Peyer's patch (tissue), 4 donors: ENCODE results near the gene SCCPDH. TPM values are rescaled to one million over a fixed set of nuclear protein-coding genes. Genes with fewer than 3 reads are reported as not detected.
"Not testable (repeated sequence)": the region's sequence is repeated elsewhere in the genome, so short reads cannot be mapped to it uniquely, and the experiment has no call there.

Experiments used
- DNase-seq, 3 donors: peaks; one replicate each; pipeline ENCODE4 v3.0.0-alpha.2; 2017 to 2019
- H3K27ac ChIP-seq, 4 donors: fragments of 200-600 bp; sonication (generic); one replicate each; pipeline ENCODE4 v1.5.1; 2016 to 2019
- H3K27me3 ChIP-seq, 2 donors: fragments of 200-600 bp; sonication (generic); one replicate each; pipeline ENCODE4 v1.5.1; 2019
- H3K36me3 ChIP-seq, 3 donors: fragments of 200-600 bp; sonication (generic); one replicate each; pipeline ENCODE4 v1.5.1; 2016 to 2019
- H3K4me1 ChIP-seq, 4 donors: fragments of 200-600 bp; sonication (generic); one replicate each; pipeline ENCODE4 v1.5.1; 2016 to 2019
- H3K4me3 ChIP-seq, 4 donors: fragments of 200-600 bp; sonication (generic); 1 replicate in 3 of 4; 2 replicates in 1 of 4; pipeline ENCODE4 v1.5.1; 2016 to 2019; ENCODE audit warnings: mild to moderate bottlenecking in 1 of 4
- H3K9me3 ChIP-seq, 4 donors: fragments of 200-600 bp; sonication (generic); one replicate each; pipeline ENCODE4 v1.5.1; 2016 to 2019; ENCODE audit warnings: mild to moderate bottlenecking in 1 of 4
- CTCF ChIP-seq, 6 experiments: fragments of 450-650 bp in 4 of 6; fragments of 200-600 bp in 2 of 6; sonication (generic) in 1 of 6; IDR thresholded peaks; one replicate each; pipeline ENCODE4 v1.5.1; 2017 to 2019; ENCODE audit warnings: antibody characterized with exemption in 6 of 6, mild to moderate bottlenecking in 3 of 6, moderate library complexity in 1 of 6
- POLR2A ChIP-seq, 2 donors: fragments of 450-650 bp; IDR thresholded peaks; one replicate each; pipeline ENCODE4 v1.5.1; 2017; ENCODE audit warnings: antibody characterized with exemption in 2 of 2, mild to moderate bottlenecking in 2 of 2, moderate library complexity in 2 of 2
- total RNA-seq, 4 donors: library from RNA; depleted of rRNA; stranded (reverse); fragments of >200 nt; gene quantifications; one replicate each; pipeline ENCODE4 v1.1.0, GENCODE V29; 2016

SCCPDH gene
- total RNA-seq, 4 donors from 2014 or later: 14.0 to 67.1 (median 33.9) TPM

- Histone ChIP-seq H3K9me3 (peaks cover 0 to 3% (median 0%) of the 10 kb centered on the region in 4 donors), H3K4me1 (peaks cover 0 to 4% (median 0%) of the 10 kb centered on the region in 4 donors), H3K27ac (no peak overlapping the region), H3K36me3 (peaks cover 0 to 59% (median 0%) of the 10 kb centered on the region in 3 donors), H3K27me3 (no peaks in the 10 kb centered on the region), H3K4me3 (no peak overlapping the region)
- no peak for DNase-seq
- TF ChIP-seq POLR2A (IDR thresholded peaks at IDR 0.05) (no peak), CTCF (IDR thresholded peaks at IDR 0.05) (peak in 1 of 6 experiments; percentile 2)
Observed at GRCh38 chr1:246730839-246731238, 6.6 kb downstream of the SCCPDH start.

- H3K4me1 ChIP-seq, DNase-seq, H3K9me3 ChIP-seq, H3K27ac ChIP-seq, H3K4me3 ChIP-seq, H3K27me3 ChIP-seq: not testable (repeated sequence)
- H3K36me3 ChIP-seq: peaks cover 0 to 70% (median 0%) of the 10 kb centered on the region in 3 donors
Observed at GRCh38 chr1:246731873-246732272, 7.7 kb downstream of the SCCPDH start.

DNA sequence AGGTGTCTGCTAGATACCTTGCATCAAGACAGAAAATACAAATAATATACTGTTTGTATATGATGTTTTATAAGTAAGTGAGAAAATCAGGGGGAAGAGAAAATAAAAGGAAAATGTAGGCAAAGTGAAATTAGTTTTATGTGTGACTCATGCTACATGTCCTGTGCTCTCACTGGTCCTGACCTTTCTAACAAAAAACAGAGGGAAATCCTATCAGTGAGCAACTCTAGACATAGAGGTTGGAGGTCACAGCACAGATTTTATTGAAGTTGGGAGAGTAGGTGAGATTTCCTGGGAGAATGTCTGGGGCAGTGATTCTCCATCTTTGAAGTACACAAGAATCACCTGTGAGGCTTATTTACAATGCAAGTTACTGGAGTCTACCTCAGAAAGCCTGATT lies 9.5 kb downstream of the SCCPDH start:
- H3K9me3 ChIP-seq: peaks cover 0 to 3% (median 0%) of the 10 kb centered on the region in 4 donors
- no peak overlapping the region for H3K27ac ChIP-seq
- no peak overlapping the region for H3K4me3 ChIP-seq
- H3K36me3 ChIP-seq: peaks cover 0 to 72% (median 0%) of the 10 kb centered on the region in 3 donors
- H3K4me1 ChIP-seq: peaks cover 0 to 4% (median 0%) of the 10 kb centered on the region in 4 donors
- no peaks in the 10 kb centered on the region for H3K27me3 ChIP-seq
- TF ChIP-seq CTCF (IDR thresholded peaks at IDR 0.05) (no peak), POLR2A (IDR thresholded peaks at IDR 0.05) (no peak)
- no peak for DNase-seq

- Histone ChIP-seq H3K36me3 (peaks cover 0 to 78% (median 0%) of the 10 kb centered on the region in 3 donors), H3K9me3 (no peaks in the 10 kb centered on the region), H3K27ac (no peak overlapping the region), H3K4me1 (peaks cover 0 to 4% (median 0%) of the 10 kb centered on the region in 4 donors), H3K4me3 (no peak overlapping the region), H3K27me3 (no peaks in the 10 kb centered on the region)
- TF ChIP-seq CTCF (IDR thresholded peaks at IDR 0.05) (no peak), POLR2A (IDR thresholded peaks at IDR 0.05) (no peak)
- DNase-seq: no peak
Observed at GRCh38 chr1:246734866-246735265, 10.7 kb downstream of the SCCPDH start.

DNA sequence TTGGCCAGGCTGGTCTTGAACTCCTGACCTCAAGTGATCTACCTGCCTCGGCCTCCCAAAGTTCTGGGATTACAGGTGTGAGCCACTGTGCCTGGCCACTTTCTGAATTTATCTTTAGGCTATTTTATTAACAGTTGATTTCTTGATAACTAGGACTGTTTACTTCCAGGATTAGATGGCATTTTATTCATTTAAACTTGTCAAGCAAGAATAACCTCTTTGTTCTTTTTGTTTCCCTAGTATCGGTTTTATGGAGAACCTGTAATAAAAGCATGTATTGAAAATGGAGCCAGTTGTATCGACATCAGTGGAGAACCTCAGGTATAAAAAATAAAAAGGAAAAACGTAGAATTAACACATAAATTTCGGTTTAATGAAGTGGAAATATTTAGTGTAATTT lies 11.5 kb downstream of the SCCPDH start:
- TF ChIP-seq CTCF (IDR thresholded peaks at IDR 0.05) (no peak), POLR2A (IDR thresholded peaks at IDR 0.05) (no peak)
- Histone ChIP-seq H3K36me3 (peaks cover 0 to 78% (median 0%) of the 10 kb centered on the region in 3 donors), H3K9me3 (no peaks in the 10 kb centered on the region)

GRCh38 chr1:246742396-246742795 lies 18.2 kb downstream of the SCCPDH start:
- no peak for DNase-seq
- H3K4me1 ChIP-seq: no peaks in the 10 kb centered on the region
- H3K27me3 ChIP-seq: no peaks in the 10 kb centered on the region
- peaks cover 0 to 61% (median 0%) of the 10 kb centered on the region in 3 donors for H3K36me3 ChIP-seq
- no peak overlapping the region for H3K27ac ChIP-seq
- no peak overlapping the region for H3K4me3 ChIP-seq
- no peaks in the 10 kb centered on the region for H3K9me3 ChIP-seq
- TF ChIP-seq POLR2A (IDR thresholded peaks at IDR 0.05) (no peak), CTCF (IDR thresholded peaks at IDR 0.05) (no peak)

More for the DNA sequence above, 11.5 kb downstream of the SCCPDH start:
- Histone ChIP-seq H3K4me1 (peaks cover 0 to under 1% (median 0%) of the 10 kb centered on the region in 4 donors), H3K27ac (no peak overlapping the region), H3K4me3 (no peak overlapping the region), H3K27me3 (no peaks in the 10 kb centered on the region)
- DNase-seq: no peak

- H3K9me3 ChIP-seq, DNase-seq, H3K27ac ChIP-seq, H3K27me3 ChIP-seq, H3K4me3 ChIP-seq, H3K4me1 ChIP-seq: not testable (repeated sequence)
- peaks cover 0 to 26% (median 0%) of the 10 kb centered on the region in 3 donors for H3K36me3 ChIP-seq
Observed at GRCh38 chr1:246746155-246746554, 21.9 kb downstream of the SCCPDH start.
